ENCODE measurements around the gene CSMD2.

Gene CSMD2

GRCh38 chr1:33576821-33577599, 588.0 kb downstream of the CSMD2 start:
- DNase-seq = no peak

GRCh38 chr1:33575324-33575879, 589.6 kb downstream of the CSMD2 start:
- no peak for DNase-seq

- no peak for DNase-seq
Measured at GRCh38 chr1:33573661-33574060, 591.4 kb downstream of the CSMD2 start.

- no peak for DNase-seq
Measured at GRCh38 chr1:33572387-33572786, 592.6 kb downstream of the CSMD2 start.

- DNase-seq = no peak
Measured at GRCh38 chr1:33569331-33569730, 595.7 kb downstream of the CSMD2 start.

- no peak for DNase-seq
Measured at GRCh38 chr1:33563699-33564098, 601.3 kb downstream of the CSMD2 start.

- no peak for DNase-seq
Measured at GRCh38 chr1:33562563-33562962, 602.5 kb downstream of the CSMD2 start.

- no peak for DNase-seq
Measured at GRCh38 chr1:33561576-33561975, 603.5 kb downstream of the CSMD2 start.

GRCh38 chr1:33560680-33561079, 604.4 kb downstream of the CSMD2 start:
- DNase-seq = no peak

GRCh38 chr1:33548721-33549120, 616.3 kb downstream of the CSMD2 start:
- DNase-seq = no peak

- DNase-seq = no peak
Measured at GRCh38 chr1:33548319-33548718, 616.7 kb downstream of the CSMD2 start.

GRCh38 chr1:33547576-33547975, 617.5 kb downstream of the CSMD2 start:
- no peak for DNase-seq

- DNase-seq = no peak
Measured at GRCh38 chr1:33541966-33542365, 623.1 kb downstream of the CSMD2 start.

- DNase-seq = no peak
Measured at GRCh38 chr1:33537885-33538284, 627.1 kb downstream of the CSMD2 start.

- no peak for DNase-seq
Measured at GRCh38 chr1:33535334-33535733, 629.7 kb downstream of the CSMD2 start.

GRCh38 chr1:33532936-33533335, 632.1 kb downstream of the CSMD2 start:
- no peak for DNase-seq

- no peak for DNase-seq
Measured at GRCh38 chr1:33532250-33532649, 632.8 kb downstream of the CSMD2 start.

GRCh38 chr1:33529957-33530356, 635.1 kb downstream of the CSMD2 start:
- DNase-seq = no peak

- no peak for DNase-seq
Measured at GRCh38 chr1:33527934-33528333, 637.1 kb downstream of the CSMD2 start.

- DNase-seq = no peak
Measured at GRCh38 chr1:33524586-33524985, 640.4 kb downstream of the CSMD2 start.

- DNase-seq = no peak
Measured at GRCh38 chr1:33519240-33519884, 645.7 kb downstream of the CSMD2 start.

GRCh38 chr1:33517596-33518250, 647.3 kb downstream of the CSMD2 start:
- DNase-seq = no peak

- DNase-seq = no peak
Measured at GRCh38 chr1:33516891-33517567, 648.0 kb downstream of the CSMD2 start.
